ENCODE measurements around the gene PRKAA1. TPM values are rescaled to one million over a fixed set of nuclear protein-coding genes. Genes with fewer than 3 reads are reported as not detected.

PRKAA1 gene
- total RNA-seq: 57.1 and 66.4 TPM in 2 replicates

DNA sequence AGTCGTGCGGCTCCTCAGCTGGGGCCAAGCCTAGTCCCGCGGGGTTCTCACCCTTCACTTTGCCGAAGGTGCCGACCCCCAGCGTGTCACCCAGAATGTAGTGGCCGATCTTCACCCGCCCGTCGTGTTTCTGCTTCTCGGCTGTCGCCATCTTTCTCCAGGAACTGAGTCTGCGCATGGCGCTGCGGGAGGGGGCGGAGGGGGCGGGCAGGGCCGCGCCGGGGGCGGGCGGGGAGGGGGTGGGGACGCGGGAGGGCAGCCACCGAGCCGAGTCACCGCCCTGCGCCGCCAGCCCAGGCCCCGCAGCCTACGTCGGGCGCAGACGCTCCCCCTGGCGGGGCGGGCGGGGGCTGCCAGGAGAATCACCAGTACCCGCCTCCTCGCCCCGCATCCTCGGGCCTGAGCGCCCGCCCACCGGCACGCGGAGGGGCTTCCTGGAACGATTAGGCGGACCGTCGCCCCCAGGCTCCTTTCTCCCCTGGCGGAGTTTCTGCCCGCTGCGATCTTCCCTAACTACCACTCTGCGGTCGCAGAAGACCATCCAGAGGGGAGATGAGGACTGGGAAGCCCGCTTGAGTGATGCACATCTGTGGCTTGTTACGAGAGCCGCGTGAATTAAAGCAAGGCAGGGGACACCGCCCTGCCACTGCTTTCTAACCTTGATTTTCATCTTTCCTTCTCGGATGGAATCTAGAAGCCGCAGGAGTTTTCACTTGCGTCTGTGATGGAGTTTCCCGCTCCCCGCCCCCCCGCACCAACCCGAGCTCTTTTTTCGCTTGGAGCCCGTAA is at the start of gene PRKAA1:
Gene PRKAA1 (minus strand): TSS at position 363 of the 789 bp plus-strand sequence. CDS start 185 bp downstream, at position 178.
- peak within 1 kb of the TSS; percentile 71 for H3K4me3 ChIP-seq (ENCODE audit: low read depth, low read length)
- no peaks in the 10 kb centered on the region for H3K27me3 ChIP-seq (ENCODE audit: control insufficient read depth, insufficient read depth, low read length)
- no peak for FAIRE-seq
- TF ChIP-seq, protein P1, sequence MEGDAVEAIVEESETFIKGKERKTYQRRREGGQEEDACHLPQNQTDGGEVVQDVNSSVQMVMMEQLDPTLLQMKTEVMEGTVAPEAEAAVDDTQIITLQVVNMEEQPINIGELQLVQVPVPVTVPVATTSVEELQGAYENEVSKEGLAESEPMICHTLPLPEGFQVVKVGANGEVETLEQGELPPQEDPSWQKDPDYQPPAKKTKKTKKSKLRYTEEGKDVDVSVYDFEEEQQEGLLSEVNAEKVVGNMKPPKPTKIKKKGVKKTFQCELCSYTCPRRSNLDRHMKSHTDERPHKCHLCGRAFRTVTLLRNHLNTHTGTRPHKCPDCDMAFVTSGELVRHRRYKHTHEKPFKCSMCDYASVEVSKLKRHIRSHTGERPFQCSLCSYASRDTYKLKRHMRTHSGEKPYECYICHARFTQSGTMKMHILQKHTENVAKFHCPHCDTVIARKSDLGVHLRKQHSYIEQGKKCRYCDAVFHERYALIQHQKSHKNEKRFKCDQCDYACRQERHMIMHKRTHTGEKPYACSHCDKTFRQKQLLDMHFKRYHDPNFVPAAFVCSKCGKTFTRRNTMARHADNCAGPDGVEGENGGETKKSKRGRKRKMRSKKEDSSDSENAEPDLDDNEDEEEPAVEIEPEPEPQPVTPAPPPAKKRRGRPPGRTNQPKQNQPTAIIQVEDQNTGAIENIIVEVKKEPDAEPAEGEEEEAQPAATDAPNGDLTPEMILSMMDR (IDR thresholded peaks at IDR 0.05; ENCODE audit: insufficient read depth, low read length, severe bottlenecking): peak; percentile 77
- peak; percentile 61 for DNase-seq (ENCODE audit: low read depth)
- H3K36me3 ChIP-seq (ENCODE audit: control insufficient read depth, insufficient read depth, low read length): no peaks in the 10 kb centered on the region

DNA sequence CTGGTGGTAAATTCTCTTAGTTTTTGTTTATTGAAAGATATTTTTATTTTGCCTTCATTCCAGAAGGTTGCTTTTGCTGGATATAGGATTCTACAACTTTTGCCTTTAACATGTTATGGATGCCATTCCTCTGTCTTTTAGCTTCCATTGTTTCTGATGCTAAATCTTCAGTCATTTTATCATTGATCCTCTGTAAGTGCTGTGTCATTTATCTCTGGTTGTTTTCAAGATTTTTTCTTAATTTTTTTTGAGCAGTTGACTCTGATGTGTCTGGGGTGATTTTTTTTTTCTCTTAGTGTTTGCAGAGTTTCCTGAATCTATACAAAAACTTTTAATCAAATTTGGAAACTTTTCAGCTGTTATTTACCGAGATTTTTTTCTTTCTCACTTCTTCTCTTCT is 49.4 kb upstream of the PRKAA1 start:
- no peak overlapping the region for H3K4me3 ChIP-seq (ENCODE audit: low read depth, low read length)
- DNase-seq (ENCODE audit: low read depth) (no peak), FAIRE-seq (no peak)
- H3K36me3 ChIP-seq (ENCODE audit: control insufficient read depth, insufficient read depth, low read length): peaks cover 3% of the 10 kb centered on the region
- no peaks in the 10 kb centered on the region for H3K27me3 ChIP-seq (ENCODE audit: control insufficient read depth, insufficient read depth, low read length)
- TF ChIP-seq, protein P1 (IDR thresholded peaks at IDR 0.05; ENCODE audit: insufficient read depth, low read length, severe bottlenecking): no peak

DNA sequence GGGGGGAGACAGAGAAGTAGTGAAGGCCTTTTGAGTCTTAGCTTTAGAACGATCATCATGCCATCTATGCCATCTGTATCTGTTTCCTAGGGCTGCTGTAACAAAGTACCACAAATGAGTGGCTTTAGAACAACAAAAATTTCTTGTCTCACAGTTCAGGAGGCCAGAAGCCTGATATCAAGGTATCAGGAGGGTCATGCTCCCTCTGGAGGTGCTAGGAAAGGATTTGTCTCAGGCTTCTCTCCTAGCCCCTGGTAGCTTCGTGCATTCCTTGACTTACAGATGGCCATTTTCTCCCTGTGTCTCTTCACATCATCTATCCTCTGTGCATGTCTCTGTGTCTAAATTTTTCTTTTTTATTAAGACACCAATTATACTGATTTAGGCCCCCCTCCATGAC is 48.2 kb upstream of the PRKAA1 start:
- DNase-seq (ENCODE audit: low read depth) (no peak), FAIRE-seq (no peak)
- no peak overlapping the region for H3K4me3 ChIP-seq (ENCODE audit: low read depth, low read length)
- H3K27me3 ChIP-seq (ENCODE audit: control insufficient read depth, insufficient read depth, low read length): no peaks in the 10 kb centered on the region
- TF ChIP-seq, protein P1 (IDR thresholded peaks at IDR 0.05; ENCODE audit: insufficient read depth, low read length, severe bottlenecking): no peak
- H3K36me3 ChIP-seq (ENCODE audit: control insufficient read depth, insufficient read depth, low read length): peaks cover 1% of the 10 kb centered on the region

DNA sequence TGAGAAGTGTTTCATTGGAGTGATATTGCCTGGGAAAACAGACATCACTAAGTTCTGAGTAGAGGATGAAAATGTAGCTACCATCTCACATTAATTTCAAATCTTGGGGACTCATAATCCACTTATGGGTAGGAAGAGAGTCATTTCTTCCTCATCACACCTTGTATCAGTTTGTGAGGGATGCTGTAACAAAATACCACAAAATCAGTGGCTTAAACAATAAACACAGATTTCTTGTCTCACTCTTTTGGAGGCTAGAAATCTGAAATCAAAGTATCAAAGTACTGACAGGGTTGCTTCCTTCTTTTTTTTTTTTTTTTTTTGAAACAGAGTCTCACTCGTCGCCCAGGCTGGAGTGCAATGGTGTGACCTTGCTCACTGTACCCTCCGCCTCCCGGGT is 46.4 kb upstream of the PRKAA1 start:
- TF ChIP-seq, protein P1 (IDR thresholded peaks at IDR 0.05; ENCODE audit: insufficient read depth, low read length, severe bottlenecking): no peak
- Histone ChIP-seq H3K36me3 (ENCODE audit: control insufficient read depth, insufficient read depth, low read length) (peaks cover 1% of the 10 kb centered on the region), H3K4me3 (ENCODE audit: low read depth, low read length) (no peak overlapping the region), H3K27me3 (ENCODE audit: control insufficient read depth, insufficient read depth, low read length) (no peaks in the 10 kb centered on the region)
- DNase-seq (ENCODE audit: low read depth): no peak
- no peak for FAIRE-seq

DNA sequence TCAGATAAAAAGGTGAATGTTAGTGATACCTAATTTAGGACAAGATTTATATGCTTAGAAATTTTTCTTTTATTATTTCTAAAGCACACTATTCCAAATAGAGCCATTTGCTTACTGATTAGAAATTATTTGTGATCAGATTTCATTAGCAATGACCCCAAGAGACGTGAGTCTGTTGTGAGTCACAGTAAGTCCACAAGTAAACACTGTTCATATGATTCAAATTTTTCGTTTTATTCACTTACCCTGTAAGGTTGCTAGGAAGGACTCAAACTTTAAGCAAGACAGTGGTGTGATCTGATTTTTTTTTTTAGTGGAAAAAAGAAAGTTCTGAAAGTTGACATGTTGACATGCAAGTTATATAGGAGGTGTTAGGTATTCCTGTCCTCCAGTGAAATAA is 44.2 kb upstream of the PRKAA1 start:
- DNase-seq (ENCODE audit: low read depth) (peak; percentile 85), FAIRE-seq (no peak)
- TF ChIP-seq, protein P1 (IDR thresholded peaks at IDR 0.05; ENCODE audit: insufficient read depth, low read length, severe bottlenecking): no peak
- Histone ChIP-seq H3K4me3 (ENCODE audit: low read depth, low read length) (peak overlapping the region; percentile 46), H3K36me3 (ENCODE audit: control insufficient read depth, insufficient read depth, low read length) (peaks cover 1% of the 10 kb centered on the region), H3K27me3 (ENCODE audit: control insufficient read depth, insufficient read depth, low read length) (no peaks in the 10 kb centered on the region)
